Body of pancreas (tissue), 4 donors: ENCODE data around the gene ARMCX5.

Experiments
- CTCF ChIP-seq, 7 experiments: fragments of 450-650 bp in 4 of 7; fragments of 200-600 bp in 3 of 7; sonication (generic) in 3 of 7; IDR thresholded peaks; one replicate each; pipeline ENCODE4 v1.5.1; 2016 to 2019; ENCODE audit warnings: antibody characterized with exemption in 7 of 7
- POLR2A ChIP-seq, 3 donors: fragments of 450-650 bp; IDR thresholded peaks; one replicate each; pipeline ENCODE4 v1.6.1; 2016; ENCODE audit warnings: antibody characterized with exemption in 3 of 3, mild to moderate bottlenecking in 2 of 3

- TF ChIP-seq POLR2A (IDR thresholded peaks at IDR 0.05) (no peak), CTCF (IDR thresholded peaks at IDR 0.05) (no peak)
Observed at GRCh38 chrX:102624105-102624504, 24.8 kb downstream of the ARMCX5 start.
